ENCODE data around the gene ATP8B1.
A peak's percentile ranks its signal among the peaks of the same experiment; 100 is the strongest.
"Not testable (repeated sequence)": the region's sequence is repeated elsewhere in the genome, so short reads cannot be mapped to it uniquely, and the experiment has no call there.

ATP8B1 gene

GRCh38 chr18:57803103-57803969 lies at the start of gene ATP8B1:
Gene ATP8B1, minus strand, starts transcription at chr18:57803315. Its CDS starts 71,508 bp downstream, at chr18:57731807.
- DNase-seq, result no peak

GRCh38 chr18:57850063-57850462 lies 46.9 kb upstream of the ATP8B1 start:
- no peak for DNase-seq

DNA sequence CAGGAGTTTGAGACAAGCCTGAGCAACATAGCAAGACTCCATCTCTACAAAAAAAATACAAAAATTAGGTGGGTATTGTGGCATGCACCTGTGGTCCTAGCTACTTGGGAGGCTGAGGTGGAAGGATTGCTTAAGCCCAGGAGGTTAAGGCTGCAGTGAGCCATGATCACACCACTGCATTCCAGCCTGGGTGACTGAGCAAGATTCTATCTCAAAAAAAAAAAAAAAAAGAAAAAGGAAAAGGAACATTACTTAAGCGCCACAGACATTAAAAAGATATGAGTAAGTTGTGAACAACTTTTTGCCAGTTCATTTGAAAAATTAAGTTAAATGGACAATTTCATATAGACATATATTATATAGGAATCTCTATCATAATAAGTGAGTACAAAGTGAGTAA lies 45.3 kb upstream of the ATP8B1 start:
- not testable (repeated sequence) for DNase-seq

GRCh38 chr18:57847431-57847830 lies 44.3 kb upstream of the ATP8B1 start:
- not testable (repeated sequence) for DNase-seq

DNA sequence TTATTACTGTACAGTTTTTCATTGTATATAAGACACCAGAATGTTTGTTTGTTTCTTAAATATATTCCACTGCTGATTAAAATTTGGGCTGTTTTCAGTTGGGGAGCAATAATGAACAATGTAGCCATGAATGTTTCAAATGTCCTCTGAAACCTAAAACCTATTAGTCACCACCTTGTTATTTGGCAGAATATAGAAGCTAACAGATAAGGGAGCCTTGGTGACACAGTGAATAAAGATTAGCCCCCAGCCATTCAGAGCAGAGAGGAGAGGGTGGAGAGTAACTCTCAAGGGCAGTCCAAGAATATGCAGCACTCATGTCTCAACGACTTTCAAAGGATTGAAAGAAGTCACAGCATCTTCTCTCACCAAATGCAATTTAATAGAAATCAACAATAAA lies 43.1 kb upstream of the ATP8B1 start:
- no peak for DNase-seq

- DNase-seq, result no peak
These were observed 42.5 kb upstream of the ATP8B1 start for GRCh38 chr18:57845605-57846074.

DNA sequence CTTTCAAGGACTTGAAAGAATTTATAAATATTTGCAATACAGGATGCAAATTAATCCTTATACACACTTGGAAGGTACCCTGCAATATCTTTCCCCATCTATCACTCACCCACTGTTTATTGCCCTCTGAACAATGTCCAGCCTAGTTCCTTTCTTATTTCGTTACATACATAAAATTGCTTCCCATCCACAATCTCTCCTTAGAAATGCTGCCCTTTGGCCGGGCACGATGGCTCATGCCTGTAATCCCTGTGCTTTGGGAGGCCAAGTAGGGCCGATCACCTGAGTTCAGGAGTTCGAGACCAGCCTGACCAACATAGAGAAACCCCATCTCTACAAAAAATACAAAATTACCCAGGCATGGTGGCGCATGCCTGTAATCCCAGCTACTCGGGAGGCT lies 41.2 kb upstream of the ATP8B1 start:
- no peak for DNase-seq

DNA sequence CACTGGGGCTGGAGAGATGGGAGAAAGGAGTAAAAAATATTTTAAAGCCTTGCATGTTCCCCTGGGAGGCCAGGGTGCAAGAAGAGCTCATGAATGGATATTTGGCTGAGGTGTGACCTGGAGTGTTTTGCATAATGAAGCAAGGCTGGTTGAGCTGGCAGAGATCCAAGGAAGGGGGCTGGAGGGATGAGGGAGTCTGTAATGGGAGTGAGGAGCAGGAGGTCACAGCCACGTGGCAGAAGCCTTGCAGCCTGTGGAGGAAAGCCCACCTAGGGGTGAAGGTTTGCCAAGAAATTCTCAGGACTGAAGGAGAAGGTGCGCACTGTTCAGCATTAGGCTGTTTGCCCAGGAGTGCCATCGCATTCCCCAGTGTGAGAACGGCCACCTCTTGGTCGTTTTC lies 40.3 kb upstream of the ATP8B1 start:
- no peak for DNase-seq

DNA sequence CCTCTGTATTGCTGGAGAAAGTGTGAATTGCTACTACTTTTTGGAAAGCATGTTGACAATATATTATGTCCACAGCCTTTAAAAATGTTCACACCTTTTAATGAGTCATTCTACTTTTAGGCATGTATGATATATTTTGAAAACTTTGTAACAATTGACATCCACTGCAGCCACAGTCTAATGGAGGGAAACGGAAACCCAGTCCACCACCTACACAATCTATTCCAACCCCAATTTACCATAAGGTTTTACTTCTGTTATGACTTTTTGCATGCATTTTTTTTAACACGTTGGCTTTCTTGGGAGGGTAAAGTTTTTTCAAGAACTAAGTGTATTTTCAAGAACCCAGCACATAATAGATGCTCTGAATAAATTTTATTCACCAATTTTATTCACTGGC lies 38.5 kb upstream of the ATP8B1 start:
- no peak for DNase-seq

- DNase-seq, result no peak
These were observed 36.8 kb upstream of the ATP8B1 start for GRCh38 chr18:57839942-57840381.

DNA sequence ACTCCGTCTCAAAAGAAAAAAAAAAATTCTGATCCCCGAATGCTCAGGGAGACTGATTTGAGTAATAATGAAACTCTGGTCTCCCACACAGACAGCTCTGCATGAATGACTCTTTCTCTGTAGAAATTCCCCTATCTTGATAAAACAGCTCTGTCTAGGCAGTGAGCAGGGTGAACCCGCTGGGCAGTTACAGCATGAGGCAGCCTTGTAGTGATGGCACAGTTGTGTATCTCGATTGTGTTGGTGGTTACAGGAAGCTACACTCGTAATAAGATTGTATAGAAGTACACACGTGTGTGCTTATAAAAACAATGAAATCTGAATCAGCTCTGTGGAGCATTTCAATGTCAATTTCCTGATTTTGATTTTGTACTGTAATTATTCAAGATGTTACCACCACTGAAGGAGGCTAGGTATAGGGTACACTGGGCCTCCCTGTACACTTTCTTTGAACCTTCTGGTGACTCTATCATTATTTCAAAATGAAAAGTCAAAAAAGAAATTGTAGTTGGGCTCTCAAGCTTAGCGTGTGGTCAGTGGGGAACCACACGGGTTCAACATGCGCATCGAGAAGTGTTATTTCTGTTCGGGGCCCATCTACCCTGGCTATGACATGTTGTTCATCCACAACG lies 34.9 kb upstream of the ATP8B1 start:
- peak; percentile 32 to 58 for DNase-seq

DNA sequence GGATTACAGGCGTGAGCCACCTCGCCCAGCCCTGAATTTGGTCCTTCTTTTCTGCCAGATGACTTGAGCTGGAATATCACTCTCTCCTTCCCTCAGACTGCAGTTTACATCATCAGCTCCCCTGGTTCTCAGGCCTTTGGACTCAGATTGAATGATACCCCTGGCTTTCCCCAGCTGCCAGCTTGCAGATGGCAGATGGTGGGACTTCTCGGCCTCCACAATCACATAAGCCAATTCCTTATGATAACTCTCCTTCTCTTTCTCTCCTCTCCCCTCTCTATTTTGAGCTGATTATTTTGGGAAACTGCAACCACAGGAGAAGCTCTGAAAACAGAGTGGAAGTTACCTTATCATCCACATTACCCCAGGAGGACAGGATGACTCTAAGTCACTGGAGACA lies 33.4 kb upstream of the ATP8B1 start:
- no peak for DNase-seq

DNA sequence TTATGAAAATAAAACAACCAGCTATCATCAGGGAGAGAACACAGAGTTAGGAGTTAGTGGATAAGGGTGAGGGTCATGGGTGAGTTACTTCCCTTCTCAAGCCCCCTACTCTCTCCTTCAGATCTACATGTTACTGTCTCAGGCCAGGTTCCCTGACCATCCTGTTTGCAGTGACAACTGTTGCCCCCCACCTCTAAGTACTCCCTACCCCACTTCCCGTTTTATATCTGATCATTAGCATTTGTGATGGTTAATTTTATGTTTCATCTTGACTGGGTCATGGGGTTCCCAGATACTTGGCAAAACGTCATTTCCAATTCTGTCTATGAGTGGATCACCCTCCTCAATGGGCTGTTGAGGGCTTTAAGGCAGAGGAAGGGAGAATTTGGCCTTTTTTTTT lies 32.8 kb upstream of the ATP8B1 start:
- no peak for DNase-seq

GRCh38 chr18:57834616-57835015 lies 31.5 kb upstream of the ATP8B1 start:
- DNase-seq, result no peak

GRCh38 chr18:57833441-57834101 lies 30.5 kb upstream of the ATP8B1 start:
- DNase-seq, result peak; percentile 20 to 27

GRCh38 chr18:57832730-57833129 lies 29.6 kb upstream of the ATP8B1 start:
- no peak for DNase-seq

- peak in 1 of 2 donors; percentile 6 for DNase-seq
These were observed 28.7 kb upstream of the ATP8B1 start for GRCh38 chr18:57831597-57832377.

DNA sequence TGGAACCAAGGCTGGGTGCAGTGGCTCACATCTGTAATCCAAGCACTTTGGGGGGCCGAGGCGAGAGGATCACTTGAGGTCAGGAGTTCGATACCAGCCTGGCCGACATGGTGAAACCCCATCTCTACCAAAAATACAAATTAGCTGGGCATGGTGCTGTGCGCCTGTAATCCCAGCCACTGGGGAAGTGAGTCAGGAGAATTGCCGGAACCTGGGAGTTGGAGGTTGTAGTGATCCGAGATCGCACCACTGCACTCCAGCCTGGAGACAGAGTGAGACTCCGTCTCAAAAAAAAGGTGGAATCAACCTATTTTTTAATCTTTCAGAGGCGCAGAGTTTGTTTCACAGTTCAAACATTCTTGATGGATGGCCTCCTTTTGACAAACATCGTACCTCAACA lies 24.5 kb upstream of the ATP8B1 start:
- no peak for DNase-seq

DNA sequence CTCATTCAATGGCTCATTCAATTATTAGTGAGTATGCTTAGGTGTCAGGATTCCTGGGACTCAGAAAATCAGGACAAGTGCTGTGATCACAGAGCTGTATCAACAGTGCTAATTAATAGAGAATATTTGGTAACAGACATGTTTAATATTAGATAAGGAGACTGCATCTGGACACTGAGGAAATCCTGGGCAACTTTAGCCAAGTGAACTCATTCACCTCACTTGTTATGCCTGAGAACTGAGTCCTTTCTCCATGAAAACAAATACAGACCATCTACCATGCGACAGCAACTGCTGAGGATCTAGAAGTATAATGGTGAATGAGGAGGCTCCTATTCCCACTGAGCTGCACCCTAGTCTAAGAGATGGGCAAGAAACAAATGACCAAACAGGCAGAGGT lies 23.1 kb upstream of the ATP8B1 start:
- DNase-seq, result no peak

- not testable (repeated sequence) for DNase-seq
These were observed 17.5 kb upstream of the ATP8B1 start for GRCh38 chr18:57820583-57820982.

DNA sequence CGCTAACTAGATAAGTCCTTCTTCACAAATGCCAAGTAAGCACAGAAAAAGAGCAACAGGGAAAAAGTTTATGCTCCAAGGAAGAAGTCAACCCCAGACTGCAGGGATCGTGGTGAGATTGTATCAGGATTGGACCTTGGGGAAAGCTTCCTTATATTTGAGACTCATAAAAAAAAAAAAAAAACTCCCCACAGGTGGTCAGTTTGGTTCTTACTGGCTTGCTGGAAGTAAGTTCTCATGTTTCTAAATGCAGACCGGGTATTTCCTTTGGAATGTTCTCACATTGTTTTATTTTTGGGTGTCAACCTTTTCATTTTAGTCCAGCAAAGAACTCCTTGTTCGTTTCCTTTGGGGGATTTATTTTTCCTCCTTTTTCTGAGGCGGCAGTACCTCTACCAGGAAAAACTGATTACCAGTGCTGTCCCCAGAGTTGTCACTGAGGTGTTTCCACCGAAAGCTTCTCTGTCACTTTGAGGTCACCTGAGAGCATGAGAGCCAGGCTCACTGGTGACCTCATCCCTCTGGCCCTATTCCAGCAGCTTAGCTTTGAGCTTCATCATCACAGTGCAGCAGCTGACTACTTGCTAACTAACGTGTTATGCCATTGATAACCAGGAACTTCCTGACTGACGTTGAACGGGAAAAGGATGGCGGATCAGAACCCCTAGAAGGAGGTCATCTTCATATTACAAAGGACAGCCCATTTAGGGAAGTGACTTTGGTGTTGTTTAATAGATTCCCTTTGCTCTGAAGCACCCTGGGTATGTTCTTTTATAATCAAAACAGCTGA lies 16.8 kb upstream of the ATP8B1 start:
- peak; percentile 43 to 82 for DNase-seq

GRCh38 chr18:57819119-57819518 lies 16.0 kb upstream of the ATP8B1 start:
- DNase-seq, result no peak
